H1 (cell line): ENCODE measurements around the gene RETREG3. TPM values are rescaled to one million over a fixed set of nuclear protein-coding genes. Genes with fewer than 3 reads are reported as not detected.
A peak's percentile ranks its signal among the peaks of the same experiment; 100 is the strongest.

Experiments used
- BRCA1 ChIP-seq: IDR thresholded peaks from 2 replicates; pipeline ENCODE4 v1.6.1; 2012; ENCODE audit warnings: low read depth, low read length, improper control_type of control experiment
- CREB1 ChIP-seq: IDR thresholded peaks from 2 replicates; pipeline ENCODE4 v1.6.1; 2012; ENCODE audit warnings: inconsistent platforms
- FOSL1 ChIP-seq: IDR thresholded peaks from 2 replicates; pipeline ENCODE4 v1.6.1; 2011; ENCODE audit warnings: mild to moderate bottlenecking, low read depth, low read length, moderate library complexity; ENCODE audit not compliant: insufficient read depth
- HDAC2 ChIP-seq, 2 experiments: fragments of 300-600 bp in 1 of 2; sonication (generic) in 1 of 2; IDR thresholded peaks; 2 replicates each; pipeline ENCODE4 v1.6.1; 2011 to 2012; ENCODE audit warnings: low read depth in 2 of 2, low read length in 2 of 2, mild to moderate bottlenecking in 2 of 2, moderate library complexity in 2 of 2, borderline replicate concordance in 1 of 2, inconsistent platforms in 1 of 2
- RXRA ChIP-seq: IDR thresholded peaks from 2 replicates; pipeline ENCODE4 v1.6.1; 2011; ENCODE audit warnings: low read depth, mild to moderate bottlenecking, low read length, moderate library complexity; ENCODE audit not compliant: insufficient read depth
- SIRT6 ChIP-seq: IDR thresholded peaks from one replicate; pipeline ENCODE4 v1.7.1; 2012; ENCODE audit warnings: low read length, inconsistent platforms
- SP4 ChIP-seq: IDR thresholded peaks from 2 replicates; pipeline ENCODE4 v1.6.1; 2012; ENCODE audit warnings: low read length, inconsistent platforms
- TAF7 ChIP-seq: optimal IDR thresholded peaks from 2 replicates; pipeline ENCODE3; 2011; ENCODE audit warnings: low read depth, mild to moderate bottlenecking, inconsistent platforms, low read length, moderate library complexity, borderline replicate concordance
- polyA plus RNA-seq, 7 experiments: library from polyadenylated mRNA; depleted of rRNA in 3 of 7; stranded (reverse) in 5 of 7; unstranded in 2 of 7; fragments of >200 nt in 5 of 7; fragments of 200-250 nt in 2 of 7; gene quantifications; 1 replicate in 5 of 7; 2 replicates in 1 of 7; 4 replicates in 1 of 7; pipeline versions ENCODE4 v1.2.1 to v1.2.3, GENCODE V29; 2011 to 2013; ENCODE audit warnings: missing spikeins in 2 of 7, mixed read lengths in 2 of 7
- total RNA-seq: library from RNA; stranded (reverse); fragmentation: NEBNext Ultra II Directional; extraction: Animal tissue kit (Norgen Biotek cat#: 25700); gene quantifications from 2 replicates; pipeline ENCODE4 v1.2.1, GENCODE V29; 2021
- TF ChIP-seq, protein P1 (sequence below): fragments of 300-600 bp; sonication (generic); IDR thresholded peaks from 2 replicates; pipeline ENCODE4 v1.7.1; 2012; ENCODE audit warnings: low read length, moderate library complexity, mild to moderate bottlenecking, inconsistent platforms; ENCODE audit not compliant: insufficient replicate concordance
- TF ChIP-seq, protein P2 (sequence below): IDR thresholded peaks from 2 replicates; pipeline ENCODE4 v1.6.1; 2011; ENCODE audit warnings: low read depth, mild to moderate bottlenecking, low read length; ENCODE audit not compliant: insufficient read depth

Gene RETREG3
- total and polyA plus RNA-seq, 2 of the 8 experiments (the other 6 are each of a cell fraction or from before 2014, with no cell fraction given) = 23.7 to 42.6 TPM

DNA sequence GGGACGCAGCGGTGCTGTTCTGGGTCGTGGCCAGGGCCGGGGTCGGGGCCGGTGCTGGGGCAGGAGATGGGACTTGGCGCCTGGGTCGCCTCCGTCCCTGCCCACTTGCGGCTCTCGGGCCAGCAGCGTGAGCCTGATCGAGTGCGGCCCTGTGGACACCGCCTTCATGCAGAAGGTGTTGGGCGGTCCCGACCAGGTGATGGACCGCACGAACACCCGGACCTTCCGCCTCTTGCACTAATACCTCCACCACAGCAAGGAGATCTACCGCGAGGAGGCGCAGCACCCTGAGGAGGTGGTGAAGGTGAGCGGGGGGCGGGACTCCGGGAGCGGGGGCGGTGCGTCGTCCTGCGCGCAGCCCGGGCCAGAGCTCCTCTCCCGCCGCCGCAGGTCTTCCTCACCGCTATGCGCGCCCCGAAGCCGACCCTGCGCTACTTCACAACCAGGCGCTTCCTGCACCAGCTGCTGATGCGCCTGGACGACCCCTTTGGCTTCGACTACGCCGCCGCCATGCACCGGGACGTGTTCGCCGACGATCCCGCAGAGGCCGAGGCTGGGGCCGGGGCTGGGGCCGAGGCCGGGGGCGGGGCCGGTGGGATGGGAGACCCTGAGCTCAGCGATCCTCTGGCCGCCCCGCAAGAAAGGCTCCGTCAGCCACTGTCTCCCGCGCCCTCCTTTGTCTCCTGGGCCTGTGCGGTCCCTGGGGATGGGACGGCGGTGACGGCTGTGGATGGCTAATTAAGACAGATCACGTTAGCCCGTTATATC is 60.9 kb downstream of the RETREG3 start (continued):
- TF ChIP-seq, protein P1, sequence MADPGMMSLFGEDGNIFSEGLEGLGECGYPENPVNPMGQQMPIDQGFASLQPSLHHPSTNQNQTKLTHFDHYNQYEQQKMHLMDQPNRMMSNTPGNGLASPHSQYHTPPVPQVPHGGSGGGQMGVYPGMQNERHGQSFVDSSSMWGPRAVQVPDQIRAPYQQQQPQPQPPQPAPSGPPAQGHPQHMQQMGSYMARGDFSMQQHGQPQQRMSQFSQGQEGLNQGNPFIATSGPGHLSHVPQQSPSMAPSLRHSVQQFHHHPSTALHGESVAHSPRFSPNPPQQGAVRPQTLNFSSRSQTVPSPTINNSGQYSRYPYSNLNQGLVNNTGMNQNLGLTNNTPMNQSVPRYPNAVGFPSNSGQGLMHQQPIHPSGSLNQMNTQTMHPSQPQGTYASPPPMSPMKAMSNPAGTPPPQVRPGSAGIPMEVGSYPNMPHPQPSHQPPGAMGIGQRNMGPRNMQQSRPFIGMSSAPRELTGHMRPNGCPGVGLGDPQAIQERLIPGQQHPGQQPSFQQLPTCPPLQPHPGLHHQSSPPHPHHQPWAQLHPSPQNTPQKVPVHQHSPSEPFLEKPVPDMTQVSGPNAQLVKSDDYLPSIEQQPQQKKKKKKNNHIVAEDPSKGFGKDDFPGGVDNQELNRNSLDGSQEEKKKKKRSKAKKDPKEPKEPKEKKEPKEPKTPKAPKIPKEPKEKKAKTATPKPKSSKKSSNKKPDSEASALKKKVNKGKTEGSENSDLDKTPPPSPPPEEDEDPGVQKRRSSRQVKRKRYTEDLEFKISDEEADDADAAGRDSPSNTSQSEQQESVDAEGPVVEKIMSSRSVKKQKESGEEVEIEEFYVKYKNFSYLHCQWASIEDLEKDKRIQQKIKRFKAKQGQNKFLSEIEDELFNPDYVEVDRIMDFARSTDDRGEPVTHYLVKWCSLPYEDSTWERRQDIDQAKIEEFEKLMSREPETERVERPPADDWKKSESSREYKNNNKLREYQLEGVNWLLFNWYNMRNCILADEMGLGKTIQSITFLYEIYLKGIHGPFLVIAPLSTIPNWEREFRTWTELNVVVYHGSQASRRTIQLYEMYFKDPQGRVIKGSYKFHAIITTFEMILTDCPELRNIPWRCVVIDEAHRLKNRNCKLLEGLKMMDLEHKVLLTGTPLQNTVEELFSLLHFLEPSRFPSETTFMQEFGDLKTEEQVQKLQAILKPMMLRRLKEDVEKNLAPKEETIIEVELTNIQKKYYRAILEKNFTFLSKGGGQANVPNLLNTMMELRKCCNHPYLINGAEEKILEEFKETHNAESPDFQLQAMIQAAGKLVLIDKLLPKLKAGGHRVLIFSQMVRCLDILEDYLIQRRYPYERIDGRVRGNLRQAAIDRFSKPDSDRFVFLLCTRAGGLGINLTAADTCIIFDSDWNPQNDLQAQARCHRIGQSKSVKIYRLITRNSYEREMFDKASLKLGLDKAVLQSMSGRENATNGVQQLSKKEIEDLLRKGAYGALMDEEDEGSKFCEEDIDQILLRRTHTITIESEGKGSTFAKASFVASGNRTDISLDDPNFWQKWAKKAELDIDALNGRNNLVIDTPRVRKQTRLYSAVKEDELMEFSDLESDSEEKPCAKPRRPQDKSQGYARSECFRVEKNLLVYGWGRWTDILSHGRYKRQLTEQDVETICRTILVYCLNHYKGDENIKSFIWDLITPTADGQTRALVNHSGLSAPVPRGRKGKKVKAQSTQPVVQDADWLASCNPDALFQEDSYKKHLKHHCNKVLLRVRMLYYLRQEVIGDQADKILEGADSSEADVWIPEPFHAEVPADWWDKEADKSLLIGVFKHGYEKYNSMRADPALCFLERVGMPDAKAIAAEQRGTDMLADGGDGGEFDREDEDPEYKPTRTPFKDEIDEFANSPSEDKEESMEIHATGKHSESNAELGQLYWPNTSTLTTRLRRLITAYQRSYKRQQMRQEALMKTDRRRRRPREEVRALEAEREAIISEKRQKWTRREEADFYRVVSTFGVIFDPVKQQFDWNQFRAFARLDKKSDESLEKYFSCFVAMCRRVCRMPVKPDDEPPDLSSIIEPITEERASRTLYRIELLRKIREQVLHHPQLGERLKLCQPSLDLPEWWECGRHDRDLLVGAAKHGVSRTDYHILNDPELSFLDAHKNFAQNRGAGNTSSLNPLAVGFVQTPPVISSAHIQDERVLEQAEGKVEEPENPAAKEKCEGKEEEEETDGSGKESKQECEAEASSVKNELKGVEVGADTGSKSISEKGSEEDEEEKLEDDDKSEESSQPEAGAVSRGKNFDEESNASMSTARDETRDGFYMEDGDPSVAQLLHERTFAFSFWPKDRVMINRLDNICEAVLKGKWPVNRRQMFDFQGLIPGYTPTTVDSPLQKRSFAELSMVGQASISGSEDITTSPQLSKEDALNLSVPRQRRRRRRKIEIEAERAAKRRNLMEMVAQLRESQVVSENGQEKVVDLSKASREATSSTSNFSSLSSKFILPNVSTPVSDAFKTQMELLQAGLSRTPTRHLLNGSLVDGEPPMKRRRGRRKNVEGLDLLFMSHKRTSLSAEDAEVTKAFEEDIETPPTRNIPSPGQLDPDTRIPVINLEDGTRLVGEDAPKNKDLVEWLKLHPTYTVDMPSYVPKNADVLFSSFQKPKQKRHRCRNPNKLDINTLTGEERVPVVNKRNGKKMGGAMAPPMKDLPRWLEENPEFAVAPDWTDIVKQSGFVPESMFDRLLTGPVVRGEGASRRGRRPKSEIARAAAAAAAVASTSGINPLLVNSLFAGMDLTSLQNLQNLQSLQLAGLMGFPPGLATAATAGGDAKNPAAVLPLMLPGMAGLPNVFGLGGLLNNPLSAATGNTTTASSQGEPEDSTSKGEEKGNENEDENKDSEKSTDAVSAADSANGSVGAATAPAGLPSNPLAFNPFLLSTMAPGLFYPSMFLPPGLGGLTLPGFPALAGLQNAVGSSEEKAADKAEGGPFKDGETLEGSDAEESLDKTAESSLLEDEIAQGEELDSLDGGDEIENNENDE = no peak
- TF ChIP-seq BRCA1 = no peak
- TF ChIP-seq, protein P2, sequence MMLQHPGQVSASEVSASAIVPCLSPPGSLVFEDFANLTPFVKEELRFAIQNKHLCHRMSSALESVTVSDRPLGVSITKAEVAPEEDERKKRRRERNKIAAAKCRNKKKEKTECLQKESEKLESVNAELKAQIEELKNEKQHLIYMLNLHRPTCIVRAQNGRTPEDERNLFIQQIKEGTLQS = no peak
- no peak for TF ChIP-seq TAF7
- TF ChIP-seq RXRA = no peak
- TF ChIP-seq FOSL1 = no peak
- no peak for TF ChIP-seq HDAC2 (IDR thresholded peaks at IDR 0.05; ENCODE audit: borderline replicate concordance in 1 of 2, low read depth in 2 of 2, low read length in 2 of 2)
- TF ChIP-seq CREB1 = peak; percentile 63
- no peak for TF ChIP-seq SIRT6
- no peak for TF ChIP-seq SP4
